Renal pelvis (tissue), 4 donors: ENCODE results near the gene SKI. TPM values are rescaled to one million over a fixed set of nuclear protein-coding genes. Genes with fewer than 3 reads are reported as not detected.

Experiments used
- DNase-seq: peaks from one replicate; pipeline ENCODE4 v3.0.0-alpha.2; 2013
- polyA plus RNA-seq, 3 donors: library from polyadenylated mRNA; unstranded; fragments of 120-200 nt; gene quantifications; one replicate each; pipeline ENCODE4 v1.2.1, GENCODE V29; 2013; ENCODE audit not compliant: insufficient read length in 3 of 3

The SKI gene
- polyA plus RNA-seq, 3 donors = 57.2 to 59.0 (median 57.4) TPM

GRCh38 chr1:2274231-2274928, 46.3 kb downstream of the SKI start:
- DNase-seq = no peak

GRCh38 chr1:2274929-2275475, 46.9 kb downstream of the SKI start:
- no peak for DNase-seq

GRCh38 chr1:2275796-2276536, 47.8 kb downstream of the SKI start:
- DNase-seq = no peak

GRCh38 chr1:2276803-2277580, 48.9 kb downstream of the SKI start:
- DNase-seq = no peak

- DNase-seq = no peak
Observed at GRCh38 chr1:2277741-2278488, 49.8 kb downstream of the SKI start.

GRCh38 chr1:2278591-2279209, 50.6 kb downstream of the SKI start:
- no peak for DNase-seq

GRCh38 chr1:2279210-2279639, 51.1 kb downstream of the SKI start:
- DNase-seq = peak; percentile 96

- no peak for DNase-seq
Observed at GRCh38 chr1:2279817-2280216, 51.7 kb downstream of the SKI start.

- DNase-seq = no peak
Observed at GRCh38 chr1:2282556-2283270, 54.6 kb downstream of the SKI start.

- no peak for DNase-seq
Observed at GRCh38 chr1:2283371-2283990, 55.4 kb downstream of the SKI start.

- no peak for DNase-seq
Observed at GRCh38 chr1:2283991-2284895, 56.1 kb downstream of the SKI start.

- DNase-seq = no peak
Observed at GRCh38 chr1:2284932-2285331, 56.8 kb downstream of the SKI start.

- DNase-seq = no peak
Observed at GRCh38 chr1:2286923-2287322, 58.8 kb downstream of the SKI start.

GRCh38 chr1:2287649-2288048, 59.5 kb downstream of the SKI start:
- DNase-seq = no peak

- no peak for DNase-seq
Observed at GRCh38 chr1:2288311-2288710, 60.2 kb downstream of the SKI start.

- DNase-seq = no peak
Observed at GRCh38 chr1:2288816-2289536, 60.9 kb downstream of the SKI start.

GRCh38 chr1:2289607-2290006, 61.5 kb downstream of the SKI start:
- DNase-seq = no peak

- DNase-seq = no peak
Observed at GRCh38 chr1:2290171-2290578, 62.1 kb downstream of the SKI start.
